NCI-H2081 (cell line): ENCODE measurements around the gene COL18A1.

Experiments
- DNase-seq, 2 experiments: peaks; one replicate each; lab custom pipeline; 2025; lab: John Stamatoyannopoulos, UW

Gene COL18A1

GRCh38 chr21:45507888-45508508, 103.0 kb downstream of the COL18A1 start:
- DNase-seq = no peak

GRCh38 chr21:45508607-45509565, 103.9 kb downstream of the COL18A1 start:
- no peak for DNase-seq

GRCh38 chr21:45509566-45510465, 104.9 kb downstream of the COL18A1 start:
- no peak for DNase-seq

GRCh38 chr21:45510466-45510955, 105.5 kb downstream of the COL18A1 start:
- no peak for DNase-seq

GRCh38 chr21:45511007-45511406, 106.0 kb downstream of the COL18A1 start:
- DNase-seq = no peak

- DNase-seq = peak in 1 of 2 experiments; percentile 19
Observed at GRCh38 chr21:45511661-45512431, 106.9 kb downstream of the COL18A1 start.

- DNase-seq = no peak
Observed at GRCh38 chr21:45512626-45513002, 107.6 kb downstream of the COL18A1 start.

GRCh38 chr21:45513003-45513717, 108.2 kb downstream of the COL18A1 start:
- no peak for DNase-seq

GRCh38 chr21:45513741-45514310, 108.9 kb downstream of the COL18A1 start:
- DNase-seq = no peak

- DNase-seq = no peak
Observed at GRCh38 chr21:45514311-45515021, 109.5 kb downstream of the COL18A1 start.

GRCh38 chr21:45515241-45516061, 110.5 kb downstream of the COL18A1 start:
- DNase-seq = no peak

GRCh38 chr21:45516071-45516670, 111.2 kb downstream of the COL18A1 start:
- no peak for DNase-seq

- no peak for DNase-seq
Observed at GRCh38 chr21:45516671-45517151, 111.7 kb downstream of the COL18A1 start.

- DNase-seq = no peak
Observed at GRCh38 chr21:45517249-45518065, 112.5 kb downstream of the COL18A1 start.

GRCh38 chr21:45518742-45519141, 113.8 kb downstream of the COL18A1 start:
- no peak for DNase-seq

- DNase-seq = no peak
Observed at GRCh38 chr21:45519182-45519581, 114.2 kb downstream of the COL18A1 start.

GRCh38 chr21:45521241-45521640, 116.3 kb downstream of the COL18A1 start:
- no peak for DNase-seq
